IPS-11a (cell line): ENCODE measurements around the gene PLPPR3.

Experiments used
- H3K4me3 ChIP-seq: one replicate; pipeline ENCODE4 v1.5.1; 2013; ENCODE audit warnings: low read depth, low read length, control low read depth

The PLPPR3 gene

GRCh38 chr19:797528-798414 lies 24.0 kb downstream of the PLPPR3 start:
- peak overlapping the region; percentile 73 for H3K4me3 ChIP-seq

- H3K4me3 ChIP-seq: peak within 1 kb of the TSS; percentile 73
These were observed 24.8 kb downstream of the PLPPR3 start, which contains the start of gene PTBP1 for GRCh38 chr19:796692-797527. PTBP1 (plus strand) TSS chr19:797452; CDS start chr19:797498, 46 bp downstream.

GRCh38 chr19:795691-796581 lies 25.8 kb downstream of the PLPPR3 start:
- no peak overlapping the region for H3K4me3 ChIP-seq

- no peak overlapping the region for H3K4me3 ChIP-seq
These were observed 26.6 kb downstream of the PLPPR3 start for GRCh38 chr19:795073-795611.

- no peak overlapping the region for H3K4me3 ChIP-seq
These were observed 27.9 kb downstream of the PLPPR3 start for GRCh38 chr19:793806-794205.

- H3K4me3 ChIP-seq: no peak overlapping the region
These were observed 29.4 kb downstream of the PLPPR3 start for GRCh38 chr19:792306-792885.

- H3K4me3 ChIP-seq: no peak overlapping the region
These were observed 30.0 kb downstream of the PLPPR3 start for GRCh38 chr19:791567-792305.

GRCh38 chr19:791007-791566 lies 30.7 kb downstream of the PLPPR3 start:
- no peak overlapping the region for H3K4me3 ChIP-seq

GRCh38 chr19:789701-790060 lies 32.1 kb downstream of the PLPPR3 start:
- no peak overlapping the region for H3K4me3 ChIP-seq

- no peak overlapping the region for H3K4me3 ChIP-seq
These were observed 32.6 kb downstream of the PLPPR3 start for GRCh38 chr19:788983-789700.

GRCh38 chr19:788686-788982 lies 33.1 kb downstream of the PLPPR3 start:
- H3K4me3 ChIP-seq: no peak overlapping the region

- H3K4me3 ChIP-seq: no peak overlapping the region
These were observed 34.2 kb downstream of the PLPPR3 start for GRCh38 chr19:787536-787935.

GRCh38 chr19:784541-784940 lies 37.2 kb downstream of the PLPPR3 start:
- no peak overlapping the region for H3K4me3 ChIP-seq

- peak overlapping the region; percentile 39 for H3K4me3 ChIP-seq
These were observed 38.7 kb downstream of the PLPPR3 start for GRCh38 chr19:782878-783668.

GRCh38 chr19:782185-782877 lies 39.4 kb downstream of the PLPPR3 start:
- peak overlapping the region; percentile 39 for H3K4me3 ChIP-seq

GRCh38 chr19:781800-782184 lies 40.0 kb downstream of the PLPPR3 start:
- peak overlapping the region; percentile 8 for H3K4me3 ChIP-seq

- no peak overlapping the region for H3K4me3 ChIP-seq
These were observed 40.8 kb downstream of the PLPPR3 start for GRCh38 chr19:780935-781334.
